Activated T-cell treated with anti-CD3 and anti-CD28 coated beads for 4 hours (primary cell): ENCODE results near the gene TSKU.
"Not testable (repeated sequence)": the region's sequence is repeated elsewhere in the genome, so short reads cannot be mapped to it uniquely, and the experiment has no call there.

Experiments
- DNase-seq: peaks from one replicate; pipeline ENCODE4 v3.0.0-alpha.2; 2020

Gene TSKU

GRCh38 chr11:76789443-76789719 is 6.2 kb downstream of the TSKU start:
- DNase-seq = no peak

- DNase-seq = no peak
These were observed 7.1 kb downstream of the TSKU start for GRCh38 chr11:76790251-76790650.

GRCh38 chr11:76791002-76791770 is 8.0 kb downstream of the TSKU start:
- DNase-seq = not testable (repeated sequence)

GRCh38 chr11:76791861-76792260 is 8.7 kb downstream of the TSKU start:
- no peak for DNase-seq

- DNase-seq = no peak
These were observed 9.5 kb downstream of the TSKU start for GRCh38 chr11:76792505-76793264.

- no peak for DNase-seq
These were observed 10.5 kb downstream of the TSKU start for GRCh38 chr11:76793391-76794291.

- no peak for DNase-seq
These were observed 11.5 kb downstream of the TSKU start for GRCh38 chr11:76794371-76795289.

- DNase-seq = no peak
These were observed 12.3 kb downstream of the TSKU start for GRCh38 chr11:76795290-76795935.

- DNase-seq = no peak
These were observed 12.8 kb downstream of the TSKU start for GRCh38 chr11:76795936-76796441.

GRCh38 chr11:76796511-76797198 is 13.5 kb downstream of the TSKU start:
- DNase-seq = no peak

GRCh38 chr11:76797341-76798201 is 14.4 kb downstream of the TSKU start:
- no peak for DNase-seq

GRCh38 chr11:76798202-76798581 is 15.0 kb downstream of the TSKU start:
- no peak for DNase-seq

GRCh38 chr11:76798671-76799065 is 15.5 kb downstream of the TSKU start:
- DNase-seq = no peak

- peak; percentile 52 for DNase-seq
These were observed 16.1 kb downstream of the TSKU start for GRCh38 chr11:76799066-76799804.

- DNase-seq = no peak
These were observed 17.5 kb downstream of the TSKU start for GRCh38 chr11:76800466-76801200.

GRCh38 chr11:76801225-76801624 is 18.1 kb downstream of the TSKU start:
- no peak for DNase-seq

GRCh38 chr11:76801736-76802135 is 18.6 kb downstream of the TSKU start:
- no peak for DNase-seq

GRCh38 chr11:76802151-76802550 is 19.0 kb downstream of the TSKU start:
- DNase-seq = no peak

- no peak for DNase-seq
These were observed 19.5 kb downstream of the TSKU start for GRCh38 chr11:76802621-76803020.
